Mesothelial cell of epicardium (in vitro differentiated cells): Measurements from ENCODE around the gene SLC35F1. TPM values are rescaled to one million over a fixed set of nuclear protein-coding genes. Genes with fewer than 3 reads are reported as not detected.

Experiments
- DNase-seq, 2 experiments: peaks; one replicate each; pipeline ENCODE4 v3.0.0; 2021; ENCODE audit warnings: low spot score in 2 of 2; ENCODE audit not compliant: unreplicated experiment in 2 of 2
- H3K27ac Mint-ChIP-seq: 2 replicates; pipeline ENCODE4 v1.8.0; 2021; ENCODE audit warnings: mixed read lengths
- H3K27me3 Mint-ChIP-seq: 2 replicates; pipeline ENCODE4 v1.8.0; 2021; ENCODE audit warnings: low read depth, mixed read lengths
- H3K36me3 Mint-ChIP-seq: 2 replicates; pipeline ENCODE4 v1.8.0; 2021; ENCODE audit warnings: mixed read lengths
- H3K4me1 Mint-ChIP-seq: 2 replicates; pipeline ENCODE4 v1.8.0; 2021; ENCODE audit warnings: mixed read lengths
- H3K4me3 Mint-ChIP-seq: 2 replicates; pipeline ENCODE4 v1.8.0; 2021; ENCODE audit warnings: mild to moderate bottlenecking, moderate library complexity, mixed read lengths
- H3K9me3 Mint-ChIP-seq: 2 replicates; pipeline ENCODE4 v1.8.0; 2021; ENCODE audit warnings: mixed read lengths
- CTCF ChIP-seq: fragments of 200-600 bp; sonication (generic); IDR thresholded peaks from one replicate; pipeline ENCODE4 v1.5.0; 2021; ENCODE audit warnings: antibody characterized with exemption; ENCODE audit not compliant: unreplicated experiment
- total RNA-seq: library from RNA; stranded (reverse); gene quantifications from 3 replicates; pipeline ENCODE4 v1.2.1, GENCODE V29; 2021

Gene SLC35F1
- total RNA-seq, 1 donor from 2014 or later: 0.78 TPM

DNA sequence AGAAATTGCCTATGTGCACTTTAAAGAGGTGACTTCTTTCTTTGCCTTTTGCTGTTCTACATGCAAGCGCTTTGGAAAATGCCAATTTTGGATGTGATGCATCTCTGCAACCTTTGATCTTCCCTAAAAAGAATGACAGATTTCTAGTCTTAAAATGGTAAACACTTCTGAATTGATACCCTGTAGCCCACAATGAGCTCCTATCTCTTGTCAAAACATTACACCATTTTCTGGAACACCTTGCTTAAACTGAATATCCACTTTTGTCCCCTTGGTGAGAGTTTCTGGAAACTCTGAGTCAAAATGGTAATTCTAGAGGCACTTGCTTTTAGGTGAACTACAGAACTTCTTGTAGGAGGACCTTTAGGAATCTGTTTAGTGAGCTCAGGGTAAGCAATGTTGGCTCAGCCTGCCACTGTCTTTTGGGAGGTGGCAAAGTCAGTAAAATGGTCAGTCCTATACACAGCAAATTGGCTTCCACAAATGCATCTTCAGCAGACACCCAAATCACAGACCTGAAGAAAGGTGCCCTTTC is 216.5 kb downstream of the SLC35F1 start:
- TF ChIP-seq CTCF: no peak
- Mint-ChIP-seq H3K27me3 (no peaks in the 10 kb centered on the region), H3K36me3 (no peaks in the 10 kb centered on the region), H3K4me3 (no peak overlapping the region), H3K4me1 (no peaks in the 10 kb centered on the region), H3K27ac (no peak overlapping the region), H3K9me3 (no peaks in the 10 kb centered on the region)
- DNase-seq: no peak

- no peaks in the 10 kb centered on the region for H3K27me3 Mint-ChIP-seq
- H3K27ac Mint-ChIP-seq: no peak overlapping the region
- no peak overlapping the region for H3K4me3 Mint-ChIP-seq
- peaks cover 6% of the 10 kb centered on the region for H3K9me3 Mint-ChIP-seq
- no peak for DNase-seq
- no peak for TF ChIP-seq CTCF
- H3K4me1 Mint-ChIP-seq: no peaks in the 10 kb centered on the region
- no peaks in the 10 kb centered on the region for H3K36me3 Mint-ChIP-seq
These were observed 217.8 kb downstream of the SLC35F1 start for GRCh38 chr6:118124851-118125250.

DNA sequence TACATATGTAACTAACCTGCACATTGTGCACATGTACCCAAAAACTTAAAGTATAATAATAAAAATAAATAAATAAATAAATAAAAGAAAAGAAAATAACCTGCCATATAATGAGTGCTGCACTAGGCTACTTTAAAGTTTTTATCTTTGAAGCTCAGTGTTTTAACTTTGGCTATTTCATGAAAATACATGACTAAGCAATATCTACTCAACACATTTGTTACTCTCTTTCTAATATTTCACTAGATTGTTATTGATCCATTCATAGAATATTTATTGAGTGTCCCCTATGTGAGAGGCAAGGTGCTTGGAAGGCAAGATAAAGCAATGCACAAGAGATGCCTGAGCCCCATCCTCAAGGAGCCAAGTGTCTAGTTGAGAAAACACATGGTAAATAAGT is 221.7 kb downstream of the SLC35F1 start:
- H3K4me3 Mint-ChIP-seq: no peak overlapping the region
- no peak overlapping the region for H3K27ac Mint-ChIP-seq
- DNase-seq: no peak
- TF ChIP-seq CTCF: no peak
- H3K9me3 Mint-ChIP-seq: peaks cover 6% of the 10 kb centered on the region
- H3K36me3 Mint-ChIP-seq: no peaks in the 10 kb centered on the region
- H3K27me3 Mint-ChIP-seq: no peaks in the 10 kb centered on the region
- peaks cover 2% of the 10 kb centered on the region for H3K4me1 Mint-ChIP-seq

GRCh38 chr6:118134206-118134605 is 227.1 kb downstream of the SLC35F1 start:
- no peak overlapping the region for H3K27ac Mint-ChIP-seq
- TF ChIP-seq CTCF: no peak
- no peak overlapping the region for H3K4me3 Mint-ChIP-seq
- no peaks in the 10 kb centered on the region for H3K36me3 Mint-ChIP-seq
- no peak for DNase-seq
- H3K9me3 Mint-ChIP-seq: peaks cover 2% of the 10 kb centered on the region
- H3K27me3 Mint-ChIP-seq: no peaks in the 10 kb centered on the region
- peaks cover 15% of the 10 kb centered on the region for H3K4me1 Mint-ChIP-seq

GRCh38 chr6:118134736-118135135 is 227.7 kb downstream of the SLC35F1 start:
- Mint-ChIP-seq H3K27ac (no peak overlapping the region), H3K4me3 (no peak overlapping the region), H3K9me3 (no peaks in the 10 kb centered on the region), H3K27me3 (no peaks in the 10 kb centered on the region), H3K36me3 (no peaks in the 10 kb centered on the region), H3K4me1 (peaks cover 15% of the 10 kb centered on the region)
- DNase-seq: no peak
- no peak for TF ChIP-seq CTCF

GRCh38 chr6:118135371-118135770 is 228.3 kb downstream of the SLC35F1 start:
- H3K4me3 Mint-ChIP-seq: no peak overlapping the region
- H3K27me3 Mint-ChIP-seq: no peaks in the 10 kb centered on the region
- no peaks in the 10 kb centered on the region for H3K36me3 Mint-ChIP-seq
- H3K27ac Mint-ChIP-seq: no peak overlapping the region
- TF ChIP-seq CTCF: no peak
- peaks cover 15% of the 10 kb centered on the region for H3K4me1 Mint-ChIP-seq
- no peak for DNase-seq
- no peaks in the 10 kb centered on the region for H3K9me3 Mint-ChIP-seq
